Erythroblast (primary cell): ENCODE results near the gene ALDH6A1.

ENCODE experiments used
- GATA1 ChIP-seq: IDR thresholded peaks from 2 replicates; pipeline ENCODE4 v1.6.1; 2011; ENCODE audit warnings: low read depth, mild to moderate bottlenecking, control low read depth, low read length, moderate library complexity
- POLR2A ChIP-seq: IDR thresholded peaks from 2 replicates; pipeline ENCODE4 v1.6.1; 2011; ENCODE audit warnings: mild to moderate bottlenecking, low read length

- TF ChIP-seq POLR2A (no peak), GATA1 (no peak)
Observed at GRCh38 chr14:74080820-74081460, 3.3 kb downstream of the ALDH6A1 start.
